Heart left ventricle (tissue), 13 donors: ENCODE data around the gene C21orf91.

Experiments
- CTCF ChIP-seq, 12 donors: fragments of 200-600 bp; sonication (generic) in 4 of 12; IDR thresholded peaks; one replicate each; pipeline versions ENCODE4 v1.5.0 to v1.8.0; 2018 to 2022; ENCODE audit warnings: antibody characterized with exemption in 12 of 12, mild to moderate bottlenecking in 5 of 12
- POLR2A ChIP-seq, 2 donors: fragments of 450-650 bp; IDR thresholded peaks; one replicate each; pipeline ENCODE4 v1.6.1; 2017; ENCODE audit warnings: antibody characterized with exemption in 2 of 2, mild to moderate bottlenecking in 2 of 2, moderate library complexity in 2 of 2
- donor health status: ischemic (EF 13 %, LVEDD 7.1; RV severe dilation, severe dysfunction).
- donor health status: DM: no; HTN: yes; CAD: no.
- donor health status: DM: no; HTN: no; CAD: no.
- donor health status: ischemic (EF 25% LVEDD 6.9; RV normal size, moderate dysfunction).
- donor health status: ischemic (EF 25% LVEDD 5.7; RV mildly dilated, moderate dysfunction).
- donor health status: ischemic (EF 35%, LVEDD 5.7; RV mildly dilated, moderate dysfunction).
- donor health status: nonischemic (EF 11% LVEDD 7.7; RV severe dilation, severe dysfunction).
- donor health status: DM: yes; HTN: yes; CAD: no.
- donor health status: PGD.
- donor health status: ischemic (EF 29% LVEDD 5.4; RV normal size, mild dysfunction).
- donor health status: nonischemic (EF 23%, LVEDD 6.1; RV moderate dilation, normal function).

GRCh38 chr21:17783481-17784179 lies 35.5 kb downstream of the C21orf91 start:
- TF ChIP-seq POLR2A (IDR thresholded peaks at IDR 0.05) (no peak), CTCF (IDR thresholded peaks at IDR 0.05) (no peak)
